RWPE2 (cell line): ENCODE results near the gene PSMB8.

Experiments
- ATAC-seq: fragments of 200-7000 bp; cut with Tn5 transposase; 3 replicates; pipeline ENCODE4 v1.9.1; 2021; ENCODE audit warnings: low read depth
- DNase-seq: peaks from one replicate; pipeline ENCODE4 v3.0.0-alpha.2; 2020; ENCODE audit warnings: low spot score
- H3K27ac ChIP-seq: fragments of 450-650 bp; 2 replicates; pipeline ENCODE4 v1.5.1; 2017; ENCODE audit warnings: mild to moderate bottlenecking; ENCODE audit not compliant: poor library complexity, severe bottlenecking
- H3K27me3 ChIP-seq: fragments of 250-450 bp; sonication (Bioruptor Pico); 2 replicates; pipeline ENCODE4 v1.5.1; 2021; ENCODE audit warnings: mild to moderate bottlenecking, moderate library complexity; ENCODE audit not compliant: insufficient read depth, poor library complexity, severe bottlenecking
- H3K36me3 ChIP-seq: fragments of 250-450 bp; sonication (Bioruptor Pico); 2 replicates; pipeline ENCODE4 v1.5.1; 2020; ENCODE audit warnings: low read depth, mild to moderate bottlenecking, moderate library complexity
- H3K4me1 ChIP-seq: fragments of 250-450 bp; sonication (Bioruptor Pico); 2 replicates; pipeline ENCODE4 v1.5.1; 2021; ENCODE audit warnings: mild to moderate bottlenecking, moderate library complexity; ENCODE audit not compliant: insufficient read depth, poor library complexity, severe bottlenecking
- H3K4me3 ChIP-seq: fragments of 250-450 bp; sonication (Bioruptor Pico); 2 replicates; pipeline ENCODE4 v1.5.1; 2021; ENCODE audit warnings: mild to moderate bottlenecking, moderate library complexity; ENCODE audit not compliant: severe bottlenecking
- H3K9me3 ChIP-seq: fragments of 250-450 bp; sonication (Bioruptor Pico); 2 replicates; pipeline ENCODE4 v1.5.1; 2021; ENCODE audit warnings: mild to moderate bottlenecking, moderate library complexity; ENCODE audit not compliant: severe bottlenecking
- TF ChIP-seq, protein P1 (sequence below): fragments of 450-650 bp; IDR thresholded peaks from one replicate; pipeline ENCODE4 v1.5.1; 2017; ENCODE audit warnings: mild to moderate bottlenecking, moderate library complexity; ENCODE audit not compliant: poor library complexity, severe bottlenecking

Gene PSMB8

DNA sequence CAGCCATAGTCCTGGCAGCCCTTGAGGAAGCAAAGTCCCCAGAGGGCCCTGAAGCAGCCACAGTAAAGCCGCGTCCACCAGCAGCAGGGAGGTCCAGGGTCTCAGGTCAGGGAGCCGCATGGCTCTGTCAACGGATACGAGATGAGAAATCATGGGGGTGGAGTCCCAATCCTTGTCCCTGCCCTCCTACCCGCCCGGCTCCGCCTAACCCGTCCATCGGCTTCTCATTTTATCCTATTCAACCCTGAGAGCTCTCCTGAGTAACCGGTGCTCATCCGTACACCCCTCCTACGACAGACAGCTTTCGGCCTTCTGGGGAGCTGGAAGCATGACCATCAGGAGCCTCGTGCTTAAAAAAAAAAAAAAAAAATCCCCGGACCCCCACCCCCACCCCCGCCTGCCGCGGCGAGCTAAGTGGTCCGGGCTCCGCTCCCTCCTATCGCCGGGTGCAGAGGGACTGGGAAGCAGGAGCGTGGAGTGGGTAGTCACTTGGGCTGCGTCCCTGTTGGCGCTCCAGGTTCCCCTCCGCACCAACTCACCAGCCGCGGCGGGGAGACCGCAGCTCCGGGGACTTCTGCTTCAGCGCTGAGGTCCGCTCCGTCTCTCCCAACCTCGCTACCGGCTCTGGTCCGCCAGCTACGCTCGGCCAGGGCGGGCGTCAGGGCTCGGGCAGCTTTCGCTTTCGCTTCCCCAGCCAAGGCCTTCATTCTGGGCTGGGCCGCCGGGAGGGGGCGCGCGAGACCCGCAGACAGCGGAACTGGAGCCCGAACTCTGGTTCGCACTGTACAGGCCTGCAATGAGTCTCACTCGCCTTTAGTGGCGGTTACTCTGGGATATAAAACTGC is 5.5 kb downstream of the PSMB8 start, which contains the start of gene TAP2:
Gene TAP2, minus strand, starts transcription at position 626 of the 845 bp plus-strand sequence. Its CDS starts 506 bp downstream, at position 120.
- TF ChIP-seq, protein P1, sequence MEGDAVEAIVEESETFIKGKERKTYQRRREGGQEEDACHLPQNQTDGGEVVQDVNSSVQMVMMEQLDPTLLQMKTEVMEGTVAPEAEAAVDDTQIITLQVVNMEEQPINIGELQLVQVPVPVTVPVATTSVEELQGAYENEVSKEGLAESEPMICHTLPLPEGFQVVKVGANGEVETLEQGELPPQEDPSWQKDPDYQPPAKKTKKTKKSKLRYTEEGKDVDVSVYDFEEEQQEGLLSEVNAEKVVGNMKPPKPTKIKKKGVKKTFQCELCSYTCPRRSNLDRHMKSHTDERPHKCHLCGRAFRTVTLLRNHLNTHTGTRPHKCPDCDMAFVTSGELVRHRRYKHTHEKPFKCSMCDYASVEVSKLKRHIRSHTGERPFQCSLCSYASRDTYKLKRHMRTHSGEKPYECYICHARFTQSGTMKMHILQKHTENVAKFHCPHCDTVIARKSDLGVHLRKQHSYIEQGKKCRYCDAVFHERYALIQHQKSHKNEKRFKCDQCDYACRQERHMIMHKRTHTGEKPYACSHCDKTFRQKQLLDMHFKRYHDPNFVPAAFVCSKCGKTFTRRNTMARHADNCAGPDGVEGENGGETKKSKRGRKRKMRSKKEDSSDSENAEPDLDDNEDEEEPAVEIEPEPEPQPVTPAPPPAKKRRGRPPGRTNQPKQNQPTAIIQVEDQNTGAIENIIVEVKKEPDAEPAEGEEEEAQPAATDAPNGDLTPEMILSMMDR = peak; percentile 98
- Histone ChIP-seq H3K27me3 (no peaks in the 10 kb centered on the region), H3K36me3 (peaks cover 58% of the 10 kb centered on the region), H3K9me3 (no peaks in the 10 kb centered on the region), H3K4me1 (no peaks in the 10 kb centered on the region), H3K27ac (peak within 1 kb of the TSS; percentile 68), H3K4me3 (peak within 1 kb of the TSS; percentile 51)
- DNase-seq (peak; percentile 90), ATAC-seq (peak; percentile 86)

DNA sequence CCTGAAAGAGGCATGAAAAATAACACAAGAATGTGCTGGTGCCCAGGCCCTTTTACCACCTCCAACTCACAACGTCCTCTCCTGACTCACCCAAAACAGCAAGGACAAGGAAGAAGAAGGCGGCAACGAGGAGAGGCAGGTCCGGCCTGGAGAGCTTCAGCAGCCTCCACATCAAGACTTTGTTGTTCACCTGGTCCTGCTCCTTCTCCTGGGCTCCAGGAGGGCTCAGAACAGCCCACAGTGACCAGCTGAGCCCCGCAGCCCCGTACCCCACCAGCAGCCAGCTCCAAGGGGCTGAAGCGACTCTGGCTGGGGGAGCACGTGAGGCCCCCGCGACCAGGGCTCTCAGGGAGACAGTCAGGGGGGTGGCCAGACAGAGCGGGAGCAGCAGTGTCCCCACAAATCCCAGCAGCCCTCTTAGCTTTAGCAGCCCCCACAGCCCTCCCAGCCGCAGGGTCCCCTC is 6.2 kb downstream of the PSMB8 start:
- Histone ChIP-seq H3K9me3 (no peaks in the 10 kb centered on the region), H3K27me3 (no peaks in the 10 kb centered on the region), H3K4me1 (no peaks in the 10 kb centered on the region), H3K27ac (peak overlapping the region; percentile 68), H3K4me3 (peak overlapping the region; percentile 51), H3K36me3 (peaks cover 63% of the 10 kb centered on the region)
- TF ChIP-seq, protein P1 = no peak
- DNase-seq (no peak), ATAC-seq (peak; percentile 35)

DNA sequence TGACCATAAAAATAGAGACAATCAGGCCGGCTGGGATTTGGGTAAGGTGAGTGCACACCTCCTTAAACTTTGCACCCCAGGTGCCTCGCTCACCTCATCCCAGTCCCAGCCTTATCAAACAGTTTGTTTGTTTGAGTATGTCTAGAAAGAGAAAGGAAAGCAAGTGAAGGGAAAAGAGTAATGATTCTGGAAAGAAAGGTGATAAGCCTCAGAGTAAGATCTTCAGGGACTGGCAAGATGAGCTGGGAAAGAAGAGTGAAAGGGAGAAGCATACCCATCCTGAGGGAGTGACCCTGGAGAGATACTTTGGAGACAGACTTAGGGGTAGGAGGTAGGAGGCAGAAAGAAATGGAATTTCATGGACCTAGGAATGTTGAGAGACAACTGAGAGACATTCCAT is 7.0 kb downstream of the PSMB8 start:
- Histone ChIP-seq H3K27me3 (no peaks in the 10 kb centered on the region), H3K27ac (no peak overlapping the region), H3K4me3 (no peak overlapping the region), H3K4me1 (no peaks in the 10 kb centered on the region), H3K36me3 (peaks cover 60% of the 10 kb centered on the region), H3K9me3 (no peaks in the 10 kb centered on the region)
- no peak for DNase-seq
- ATAC-seq = no peak
- TF ChIP-seq, protein P1 = no peak

DNA sequence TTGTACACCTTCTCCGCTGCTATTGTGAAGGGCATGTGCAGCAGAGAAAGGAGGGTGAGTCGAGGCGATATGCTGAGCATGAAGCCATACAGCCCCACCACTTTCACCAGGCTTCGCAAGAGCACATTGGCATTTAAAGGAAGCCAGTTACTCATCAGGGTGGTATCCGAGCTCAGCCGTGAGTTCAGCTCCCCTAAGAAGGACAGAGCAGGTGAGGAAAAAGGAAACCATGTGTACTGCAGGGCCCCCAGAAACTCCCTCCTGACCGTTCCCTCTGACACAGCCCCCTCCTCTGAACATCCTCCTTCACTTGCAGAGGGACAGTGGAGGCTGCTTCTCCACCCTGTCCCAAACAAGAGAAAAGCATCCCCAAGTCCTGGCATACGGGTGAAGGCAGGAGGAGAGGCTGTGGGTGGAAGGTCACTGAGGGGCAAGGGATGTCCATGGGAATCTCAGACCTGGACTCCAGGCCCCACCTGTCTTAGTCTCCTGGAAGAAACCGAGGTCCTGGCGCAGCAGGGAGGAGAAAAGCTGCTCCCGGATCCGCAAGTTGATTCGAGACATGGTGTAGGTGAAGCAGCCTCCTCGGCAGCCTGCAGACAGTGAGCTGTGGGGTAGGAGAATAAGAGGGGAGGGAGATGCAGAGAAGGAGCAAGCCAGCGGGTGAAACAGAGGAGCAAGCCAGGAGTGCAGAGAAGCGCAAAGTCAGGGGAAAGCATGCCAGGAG is 8.5 kb downstream of the PSMB8 start:
- H3K9me3 ChIP-seq = no peaks in the 10 kb centered on the region
- no peak overlapping the region for H3K27ac ChIP-seq
- H3K36me3 ChIP-seq = peaks cover 67% of the 10 kb centered on the region
- H3K27me3 ChIP-seq = no peaks in the 10 kb centered on the region
- no peak overlapping the region for H3K4me3 ChIP-seq
- TF ChIP-seq, protein P1 = no peak
- ATAC-seq (no peak), DNase-seq (no peak)
- no peaks in the 10 kb centered on the region for H3K4me1 ChIP-seq
